K562 (cell line): ENCODE data around the gene KLC1. TPM values are rescaled to one million over a fixed set of nuclear protein-coding genes. Genes with fewer than 3 reads are reported as not detected.

Experiments used
- ATAC-seq: fragments of 200-7000 bp; cut with Tn5 transposase; 3 replicates; pipeline ENCODE4 v1.9.1; 2020; ENCODE audit warnings: moderate library complexity
- BruUV-seq: library from RNA; stranded (reverse); fragments of 400-500 nt; replicated peaks from 2 replicates; lab custom pipeline; 2021; lab: Mats Ljungman, UMichigan
- CTCF ChIA-PET: fragments of 300-600 bp; formaldehyde crosslinking; extraction: SDS; loops from one replicate; lab custom pipeline; 2021; ENCODE audit warnings: low intra/inter-chr PET ratio; lab: Yijun Ruan, JAX
- POLR2A ChIA-PET: fragments of 300-600, 350-650 bp; sonication (Branson Sonifier 250); formaldehyde crosslinking; extraction: SDS; loops from one replicate; lab custom pipeline; 2021; ENCODE audit warnings: antibody characterized with exemption, inconsistent platforms; lab: Yijun Ruan, JAX
- DNase-seq, 4 experiments: peaks; one replicate each; pipeline versions ENCODE4 v3.0.0 to v3.0.0-alpha.2; 2011 to 2018; ENCODE audit warnings: low spot score in 3 of 4, mixed read lengths in 3 of 4; ENCODE audit errors: extremely low read depth in 1 of 4
- FAIRE-seq: peaks from 2 replicates; lab custom pipeline; 2011; peaks lifted over from hg19 to GRCh38; lab: Jason Lieb, UNC
- H2AFZ ChIP-seq: 2 replicates; pipeline ENCODE4 v1.6.0; 2011; ENCODE audit warnings: low read depth, low read length, control low read depth, inconsistent platforms
- H3K27ac ChIP-seq: fragments of 200-600 bp; 3 replicates; pipeline ENCODE4 v1.8.0; 2011; ENCODE audit warnings: low read depth, mild to moderate bottlenecking, control low read depth, inconsistent platforms, low read length, moderate library complexity, mixed read lengths; ENCODE audit errors: extremely low read depth
- H3K27me3 ChIP-seq, 2 experiments: fragments of 300-600 bp in 1 of 2; 2 replicates in 1 of 2; 3 replicates in 1 of 2; pipeline versions ENCODE4 v1.6.0 to v1.8.0; 2011; ENCODE audit warnings: inconsistent platforms in 2 of 2, low read length in 2 of 2, mild to moderate bottlenecking in 1 of 2, mixed read lengths in 1 of 2, moderate library complexity in 1 of 2; ENCODE audit not compliant: control insufficient read depth in 2 of 2, insufficient read depth in 2 of 2
- H3K36me3 ChIP-seq: fragments of 300-600 bp; 3 replicates; pipeline ENCODE4 v1.8.0; 2011; ENCODE audit warnings: mild to moderate bottlenecking, low read length, inconsistent platforms; ENCODE audit not compliant: control insufficient read depth, insufficient read depth
- H3K4me1 ChIP-seq, 2 experiments: fragments of 200-600 bp in 1 of 2; replicated peaks in 1 of 2; 2 replicates in 1 of 2; 3 replicates in 1 of 2; pipeline versions ENCODE4 v1.5.1 to v1.8.0; 2011; ENCODE audit warnings: inconsistent platforms in 2 of 2, low read length in 2 of 2, mild to moderate bottlenecking in 1 of 2, mixed read lengths in 1 of 2, moderate library complexity in 1 of 2; ENCODE audit not compliant: control insufficient read depth in 2 of 2, insufficient read depth in 2 of 2
- H3K4me2 ChIP-seq: 2 replicates; pipeline ENCODE4 v1.6.1; 2011; ENCODE audit warnings: low read length, control low read depth, inconsistent platforms, mixed read lengths; ENCODE audit not compliant: insufficient read depth
- H3K4me3 ChIP-seq: fragments of 200-600 bp; sonication (generic), shearing (Covaris generic); 2 replicates; pipeline ENCODE4 v1.5.1; 2016; ENCODE audit warnings: control low read depth, inconsistent platforms
- H3K79me2 ChIP-seq: fragments of 200-600 bp; 3 replicates; pipeline ENCODE4 v1.8.0; 2011; ENCODE audit warnings: low read length, inconsistent platforms; ENCODE audit not compliant: control insufficient read depth, insufficient read depth
- H3K9ac ChIP-seq, 2 experiments: 2 replicates each; pipeline versions ENCODE4 v1.6.0 to v1.6.1; 2011; ENCODE audit warnings: low read depth in 2 of 2, low read length in 2 of 2, control low read depth in 1 of 2, inconsistent platforms in 1 of 2, mild to moderate bottlenecking in 1 of 2, mixed read lengths in 1 of 2; ENCODE audit not compliant: insufficient read depth in 1 of 2
- H3K9me1 ChIP-seq: one replicate; pipeline ENCODE4 v1.6.0; 2011; ENCODE audit warnings: inconsistent platforms, mild to moderate bottlenecking, low read length, moderate library complexity; ENCODE audit not compliant: control insufficient read depth, insufficient read depth
- H3K9me3 ChIP-seq: replicated peaks from 2 replicates; pipeline ENCODE4 v1.5.1; 2011; ENCODE audit warnings: low read depth, low read length, inconsistent platforms; ENCODE audit not compliant: control insufficient read depth, insufficient read depth
- H4K20me1 ChIP-seq: replicated peaks from 2 replicates; pipeline ENCODE4 v1.6.1; 2011; ENCODE audit warnings: low read length, inconsistent platforms, mixed read lengths; ENCODE audit not compliant: control insufficient read depth, insufficient read depth
- CHCHD3 ChIP-seq: fragments of 250-450 bp; sonication (Bioruptor Pico); IDR thresholded peaks from 2 replicates; pipeline ENCODE4 v2.1.2; 2022; ENCODE audit warnings: mild to moderate bottlenecking
- MED1 ChIP-seq: sonication (generic); formaldehyde crosslinking; IDR thresholded peaks from 2 replicates; pipeline ENCODE4 v1.8.1; 2023; ENCODE audit warnings: missing genetic modification reagents, borderline replicate concordance
- NFATC3 ChIP-seq: fragments of 450-650 bp; IDR thresholded peaks from 2 replicates; pipeline ENCODE4 v1.6.1; 2017; ENCODE audit warnings: mild to moderate bottlenecking
- PHTF2 ChIP-seq: fragments of 250-450 bp; sonication (Bioruptor Pico); IDR thresholded peaks from 2 replicates; pipeline ENCODE4 v1.5.0; 2021; ENCODE audit warnings: mild to moderate bottlenecking
- RBM34 ChIP-seq: fragments of 200-400 bp; formaldehyde crosslinking; IDR thresholded peaks from 2 replicates; pipeline ENCODE4 v1.6.1; 2018; ENCODE audit warnings: low read length, borderline replicate concordance; ENCODE audit not compliant: insufficient read depth
- RCOR1 ChIP-seq, 2 experiments: IDR thresholded peaks; 2 replicates each; pipeline ENCODE4 v1.6.1; 2012; ENCODE audit warnings: low read depth in 2 of 2, low read length in 2 of 2, borderline replicate concordance in 1 of 2, improper control_type of control experiment in 1 of 2
- SETDB1 ChIP-seq: IDR thresholded peaks from one replicate; pipeline ENCODE4 v1.6.1; 2012; ENCODE audit warnings: low read length, control low read depth, inconsistent platforms
- SMAD3 ChIP-seq: fragments of 450-650 bp; formaldehyde crosslinking; conservative IDR thresholded peaks from 2 replicates; pipeline ENCODE4 v1.4.0; 2020; ENCODE audit warnings: mild to moderate bottlenecking
- SRSF1 ChIP-seq: fragments of 200-400 bp; formaldehyde crosslinking; IDR thresholded peaks from 2 replicates; pipeline ENCODE4 v1.6.1; 2017; ENCODE audit warnings: mild to moderate bottlenecking, low read depth, low read length, moderate library complexity
- TAL1 ChIP-seq: fragments of 450-650 bp; IDR thresholded peaks from 2 replicates; pipeline ENCODE4 v1.6.1; 2016; ENCODE audit warnings: mild to moderate bottlenecking
- ZBTB9 ChIP-seq: fragments of 450-650 bp; formaldehyde crosslinking; IDR thresholded peaks from 2 replicates; pipeline ENCODE4 v1.4.0; 2020; ENCODE audit warnings: mild to moderate bottlenecking, moderate library complexity
- ZKSCAN1 ChIP-seq: fragments of 150-350 bp; IDR thresholded peaks from 2 replicates; pipeline ENCODE4 v1.6.1; 2016; ENCODE audit warnings: low read depth, low read length
- ZNF24 ChIP-seq: fragments of 450-650 bp; IDR thresholded peaks from 2 replicates; pipeline ENCODE4 v1.6.1; 2016
- ZNF707 ChIP-seq: fragments of 250-450 bp; sonication (Bioruptor Pico); conservative IDR thresholded peaks from 2 replicates; pipeline ENCODE4 v1.8.0; 2022; ENCODE audit warnings: inconsistent platforms, mild to moderate bottlenecking, moderate library complexity
- WGBS: fragments of 100-300 bp; shearing (Covaris generic); methylation state at CpG from one replicate; pipeline ENCODE4 v1.1.6; 2016; ENCODE audit warnings: low coverage, mixed read lengths; ENCODE audit not compliant: insufficient coverage; ENCODE audit errors: missing lambda C conversion rate; 5-methylcytosine and 5-hydroxymethylcytosine counted together
- in situ Hi-C: fragments of 300-500 bp; cut with MboI; formaldehyde crosslinking; loops from 4 replicates; pipeline ENCODE4 v1.15.0; 2018; ENCODE audit warnings: inconsistent platforms, mixed read lengths
- intact Hi-C: fragments of 100-400 bp; cut with micrococcal nuclease; formaldehyde crosslinking; loops from 2 replicates; pipeline ENCODE4 v1.14.2; 2022
- polyA plus RNA-seq, 8 experiments: library from polyadenylated mRNA; depleted of rRNA in 4 of 8; stranded (reverse) in 5 of 8; unstranded in 3 of 8; fragments of >200 nt; fragmentation: Nextera tagmentation in 2 of 8; fragmentation: Illumina TruSeq in 1 of 8; extraction: Ambion mirVana in 2 of 8; extraction: Trizol in 1 of 8; gene quantifications; 2 replicates each; pipeline versions ENCODE4 v1.2.1 to v1.2.3, GENCODE V29; 2011 to 2014; ENCODE audit warnings: inconsistent platforms in 1 of 8, missing spikeins in 1 of 8
- total RNA-seq, 7 experiments: library from RNA; depleted of rRNA in 6 of 7; stranded (reverse); fragments of >200 nt in 6 of 7; fragmentation: Illumina TruSeq in 2 of 7; extraction: Trizol in 2 of 7; gene quantifications; 2 replicates each; pipeline versions ENCODE4 v1.2.1 to v1.2.3, GENCODE V29; 2011 to 2021; ENCODE audit warnings: low replicate concordance in 1 of 7

The KLC1 gene
- total and polyA plus RNA-seq, 9 of the 15 experiments (the other 6 are each of a cell fraction or from before 2014, with no cell fraction given), result 4.9 to 134 (median 54.8) TPM

- H3K9ac ChIP-seq, result no peak overlapping the region
- POLR2A ChIA-PET, result interaction anchor here (0.6 to 1.2 kb wide), 3 partner anchors 17 to 53 kb away, joined by 3 to 4 read pairs (median 3); partner anchors contain the start of genes XRCC3 and ZFYVE21
- no peaks in the 10 kb centered on the region for H3K79me2 ChIP-seq
- H2AFZ ChIP-seq, result no peak overlapping the region
- H3K9me1 ChIP-seq, result no peaks in the 10 kb centered on the region
- no TSS peak for BruUV-seq
- H3K9me3 ChIP-seq, result no peaks in the 10 kb centered on the region
- no peak overlapping the region for H3K27ac ChIP-seq
- CTCF ChIA-PET, result no interaction called here
- H3K36me3 ChIP-seq, result peaks cover 79% of the 10 kb centered on the region
- TF ChIP-seq ZNF24, result no peak
- TF ChIP-seq RCOR1 (IDR thresholded peaks at IDR 0.05; ENCODE audit: borderline replicate concordance in 1 of 2, low read depth in 2 of 2, low read length in 2 of 2), result no peak
- TF ChIP-seq PHTF2 (CRISPR knock-in tag), result no peak
- no peak for TF ChIP-seq SETDB1
- TF ChIP-seq ZKSCAN1, result no peak
- TF ChIP-seq MED1 (CRISPR knock-in tag), result no peak
- TF ChIP-seq CHCHD3 (CRISPR knock-in tag), result no peak
- no peak for TF ChIP-seq TAL1
- TF ChIP-seq NFATC3, result no peak
- no peak for TF ChIP-seq ZNF707
- TF ChIP-seq ZBTB9 (CRISPR knock-in tag), result no peak
- no peak for TF ChIP-seq SRSF1
- TF ChIP-seq RBM34, result no peak
- TF ChIP-seq SMAD3, result no peak
- H3K27me3 ChIP-seq, result no peaks in the 10 kb centered on the region
- FAIRE-seq, result no peak
- H3K4me2 ChIP-seq, result no peak overlapping the region
- no peaks in the 10 kb centered on the region for H3K4me1 ChIP-seq
- no peak overlapping the region for H3K4me3 ChIP-seq
- WGBS, result 85% methylated on average over 15 of the region's 16 CpGs
- ATAC-seq, result no peak
- DNase-seq, result no peak
- in situ Hi-C loops, result loop anchor here (10.0 kb wide), 1 partner anchor 102 kb away; no protein-coding TSS in a partner anchor
- intact Hi-C loops, result no loop called here
- H4K20me1 ChIP-seq, result no peaks in the 10 kb centered on the region
These were observed 48.1 kb downstream of the KLC1 start for GRCh38 chr14:103676881-103677675.
